ENCODE measurements around the gene ORAI3. TPM values are rescaled to one million over a fixed set of nuclear protein-coding genes. Genes with fewer than 3 reads are reported as not detected.

Gene ORAI3
- total RNA-seq (2014; rRNA removed; shearing (Covaris generic)) = 4.0 and 7.0 TPM in 2 replicates

GRCh38 chr16:30948667-30949649 lies at the start of gene ORAI3:
TSS of gene ORAI3 (plus strand) at chr16:30949068. CDS start at chr16:30949290, 222 bp downstream.
- DNase-seq = peak; percentile 68 to 70
- H3K9me3 ChIP-seq (replicated peaks) = no peaks in the 10 kb centered on the region

GRCh38 chr16:30899794-30900193 lies 49.1 kb upstream of the ORAI3 start:
- no peak overlapping the region for H3K27ac ChIP-seq
- no peaks in the 10 kb centered on the region for H3K36me3 ChIP-seq
- no peaks in the 10 kb centered on the region for H3K27me3 ChIP-seq
- H3K4me3 ChIP-seq = no peak overlapping the region
- H3K9me3 ChIP-seq (replicated peaks) = no peaks in the 10 kb centered on the region
- H3K4me1 ChIP-seq = peaks cover 5% of the 10 kb centered on the region; the same call in 1 of the 2 replicates
- no peak for DNase-seq

More at GRCh38 chr16:30948667-30949649, at the start of gene ORAI3:
- Histone ChIP-seq H3K27me3 (no peaks in the 10 kb centered on the region), H3K4me3 (peak within 1 kb of the TSS; percentile 94), H3K27ac (peak within 1 kb of the TSS; percentile 48; the same call in 1 of the 2 replicates), H3K36me3 (peaks cover 6% of the 10 kb centered on the region; the same call in 1 of the 2 replicates), H3K4me1 (peaks cover 13% of the 10 kb centered on the region)

DNA sequence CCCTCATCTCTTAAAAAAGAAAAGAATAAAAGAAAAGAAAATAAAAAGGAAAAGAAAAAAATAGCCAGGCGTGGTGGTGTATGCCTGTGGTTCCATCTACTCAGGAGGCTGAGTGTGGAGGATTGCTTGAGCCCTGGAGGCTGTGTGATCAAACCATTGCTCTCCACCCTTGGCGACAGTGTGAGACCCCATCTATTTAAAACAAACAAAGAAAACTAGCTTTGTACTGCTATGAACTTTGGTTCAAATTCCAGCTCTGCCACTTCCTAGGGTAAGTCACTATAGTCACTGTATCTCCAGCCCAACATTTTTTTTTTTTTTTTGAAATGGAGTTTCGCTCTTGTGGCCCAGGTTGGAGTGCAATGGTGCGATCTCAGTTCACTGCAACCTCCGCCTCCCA lies 48.3 kb upstream of the ORAI3 start:
- Histone ChIP-seq H3K36me3 (no peaks in the 10 kb centered on the region), H3K9me3 (replicated peaks) (no peaks in the 10 kb centered on the region)
- no peak for DNase-seq

DNA sequence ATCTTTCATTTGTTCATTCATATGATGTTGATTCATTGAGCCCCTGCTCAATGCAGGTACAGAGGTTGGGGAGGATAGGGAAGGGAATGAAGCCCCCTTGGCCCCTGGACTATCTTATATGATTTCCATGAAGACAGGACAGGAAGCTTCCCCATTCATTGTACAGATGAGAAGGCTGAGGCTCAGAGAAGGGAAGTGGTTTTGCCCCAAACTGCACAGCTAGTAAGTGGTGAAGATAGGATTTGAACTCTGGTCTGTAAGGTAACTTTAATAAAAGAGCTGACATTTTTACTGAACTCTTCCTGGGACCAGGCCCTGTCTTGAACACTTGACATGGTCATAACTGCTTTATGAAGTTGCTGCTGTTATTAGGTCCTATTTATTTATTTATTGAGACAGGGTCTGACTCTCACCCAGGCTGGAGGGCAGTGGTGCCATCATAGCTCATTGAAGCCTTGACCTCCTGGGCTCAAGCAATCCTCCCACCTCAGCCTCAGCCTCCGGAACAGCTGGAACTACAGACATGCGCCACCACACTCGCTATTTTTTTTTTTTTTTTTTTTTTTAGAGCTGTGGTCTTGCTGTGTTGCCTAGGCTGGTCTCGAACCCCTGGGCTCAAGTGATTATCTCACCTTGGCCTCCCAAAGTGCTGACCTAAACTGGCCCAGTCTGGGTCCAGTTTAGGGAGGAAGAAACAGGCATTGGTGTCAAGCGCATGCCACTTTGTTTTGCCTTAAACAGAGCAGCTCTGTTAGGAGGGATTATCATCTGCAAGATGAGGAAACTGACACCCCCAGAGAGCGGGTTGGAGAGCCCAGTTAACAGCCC lies 47.5 kb upstream of the ORAI3 start:
- DNase-seq = peak in 1 of 2 experiments; percentile 47
- H3K36me3 ChIP-seq = no peaks in the 10 kb centered on the region
- peak overlapping the region; percentile 43; the same call in 1 of the 2 replicates for H3K27ac ChIP-seq
- no peaks in the 10 kb centered on the region for H3K4me1 ChIP-seq
- H3K4me3 ChIP-seq = peak overlapping the region; percentile 64
- H3K27me3 ChIP-seq = no peaks in the 10 kb centered on the region
- no peaks in the 10 kb centered on the region for H3K9me3 ChIP-seq (replicated peaks)

More for the DNA sequence above, 48.3 kb upstream of the ORAI3 start:
- Histone ChIP-seq H3K4me1 (peaks cover 3% of the 10 kb centered on the region; the same call in 1 of the 2 replicates), H3K27ac (no peak overlapping the region), H3K4me3 (no peak overlapping the region), H3K27me3 (no peaks in the 10 kb centered on the region)

GRCh38 chr16:30902029-30902972 lies 46.6 kb upstream of the ORAI3 start:
- no peaks in the 10 kb centered on the region for H3K9me3 ChIP-seq (replicated peaks)
- H3K36me3 ChIP-seq = no peaks in the 10 kb centered on the region
- peak; percentile 66 to 75 for DNase-seq
- H3K27me3 ChIP-seq = no peaks in the 10 kb centered on the region
- H3K4me3 ChIP-seq = peak overlapping the region; percentile 64
- H3K27ac ChIP-seq = peak overlapping the region; percentile 76
- H3K4me1 ChIP-seq = no peaks in the 10 kb centered on the region; the same call in 1 of the 2 replicates

- Histone ChIP-seq H3K4me1 (peaks cover 2% of the 10 kb centered on the region; the same call in 1 of the 2 replicates), H3K36me3 (no peaks in the 10 kb centered on the region), H3K27me3 (no peaks in the 10 kb centered on the region), H3K9me3 (replicated peaks) (no peaks in the 10 kb centered on the region), H3K4me3 (no peak overlapping the region), H3K27ac (peak overlapping the region; percentile 76; the same call in 1 of the 2 replicates)
- DNase-seq = no peak
Measured at GRCh38 chr16:30903002-30903401, 45.9 kb upstream of the ORAI3 start.

DNA sequence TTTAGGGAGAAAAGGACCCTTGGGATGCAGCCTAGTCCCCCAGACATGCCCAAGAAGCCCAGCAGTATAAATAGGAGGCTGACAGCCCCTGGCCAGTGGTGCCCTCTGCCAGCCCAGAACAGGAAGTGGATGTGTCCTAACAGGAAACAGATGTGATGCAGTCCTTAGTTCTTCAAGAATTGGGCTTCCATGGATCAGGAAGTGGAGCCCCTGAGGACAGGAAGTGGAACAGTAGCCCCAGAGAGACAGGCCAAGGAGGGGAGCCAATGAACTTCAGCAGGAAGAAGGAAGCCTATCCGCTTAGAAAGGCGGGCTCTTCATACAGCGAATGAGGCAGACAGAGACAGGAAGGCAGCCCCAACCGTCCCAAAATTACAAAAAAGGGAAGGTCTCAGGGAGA lies 45.3 kb upstream of the ORAI3 start:
- Histone ChIP-seq H3K36me3 (no peaks in the 10 kb centered on the region), H3K4me3 (no peak overlapping the region), H3K4me1 (peaks cover 2% of the 10 kb centered on the region; the same call in 1 of the 2 replicates), H3K9me3 (replicated peaks) (no peaks in the 10 kb centered on the region), H3K27ac (no peak overlapping the region), H3K27me3 (no peaks in the 10 kb centered on the region)
- peak in 1 of 2 experiments; percentile 44 for DNase-seq

GRCh38 chr16:30904114-30904780 lies 44.6 kb upstream of the ORAI3 start:
- H3K27ac ChIP-seq = no peak overlapping the region
- no peak for DNase-seq
- H3K4me1 ChIP-seq = peaks cover 2% of the 10 kb centered on the region; the same call in 1 of the 2 replicates
- H3K4me3 ChIP-seq = no peak overlapping the region
- H3K36me3 ChIP-seq = no peaks in the 10 kb centered on the region
- no peaks in the 10 kb centered on the region for H3K9me3 ChIP-seq (replicated peaks)
- no peaks in the 10 kb centered on the region for H3K27me3 ChIP-seq

GRCh38 chr16:30907064-30907463 lies 41.8 kb upstream of the ORAI3 start:
- H3K27ac ChIP-seq = no peak overlapping the region
- H3K27me3 ChIP-seq = peaks cover 3% of the 10 kb centered on the region; the same call in 1 of the 2 replicates
- H3K4me1 ChIP-seq = peaks cover 2% of the 10 kb centered on the region; the same call in 1 of the 2 replicates
- H3K4me3 ChIP-seq = no peak overlapping the region
- no peaks in the 10 kb centered on the region for H3K36me3 ChIP-seq
- DNase-seq = no peak
- no peaks in the 10 kb centered on the region for H3K9me3 ChIP-seq (replicated peaks)

DNA sequence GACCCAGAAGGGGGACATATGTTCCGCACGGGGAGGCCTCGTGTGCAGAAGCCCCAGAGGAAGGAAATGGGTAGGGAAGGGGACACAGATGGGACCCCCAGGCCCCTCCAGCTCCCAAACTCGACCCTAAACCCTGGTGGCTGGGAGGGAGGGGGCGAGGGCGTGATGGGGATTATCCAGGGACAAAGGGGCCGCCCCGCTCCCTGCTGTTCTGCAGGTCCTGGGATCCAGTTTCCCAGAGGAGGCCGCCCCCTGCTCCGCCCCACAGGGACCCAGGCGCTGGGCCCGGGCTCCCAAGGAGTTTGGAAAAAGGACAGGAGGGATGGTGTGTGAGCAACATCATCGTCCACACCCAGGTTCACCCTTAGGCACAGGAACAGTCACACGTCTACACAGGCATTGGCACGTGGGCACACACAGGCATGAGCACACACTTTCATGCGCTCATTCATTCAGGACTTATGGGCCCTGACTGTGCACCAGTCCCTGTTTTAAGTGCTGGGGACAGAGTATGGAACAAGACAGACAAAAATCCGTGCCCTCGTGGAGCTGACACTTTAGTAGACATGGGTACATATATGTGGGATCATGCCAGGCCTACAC lies 38.3 kb upstream of the ORAI3 start:
- Histone ChIP-seq H3K4me1 (peaks cover 2% of the 10 kb centered on the region; the same call in 1 of the 2 replicates), H3K4me3 (no peak overlapping the region), H3K36me3 (no peaks in the 10 kb centered on the region), H3K27me3 (peaks cover 3% of the 10 kb centered on the region; the same call in 1 of the 2 replicates), H3K9me3 (replicated peaks) (no peaks in the 10 kb centered on the region), H3K27ac (no peak overlapping the region)
- DNase-seq = no peak

- Histone ChIP-seq H3K36me3 (no peaks in the 10 kb centered on the region), H3K9me3 (replicated peaks) (no peaks in the 10 kb centered on the region), H3K4me1 (no peaks in the 10 kb centered on the region), H3K4me3 (no peak overlapping the region), H3K27me3 (peaks cover 3% of the 10 kb centered on the region; the same call in 1 of the 2 replicates), H3K27ac (no peak overlapping the region)
- no peak for DNase-seq
Measured at GRCh38 chr16:30912794-30913412, 36.0 kb upstream of the ORAI3 start.

GRCh38 chr16:30914830-30915229 lies 34.0 kb upstream of the ORAI3 start:
- H3K36me3 ChIP-seq = no peaks in the 10 kb centered on the region
- H3K4me1 ChIP-seq = no peaks in the 10 kb centered on the region
- no peaks in the 10 kb centered on the region for H3K9me3 ChIP-seq (replicated peaks)
- peaks cover 3% of the 10 kb centered on the region; the same call in 1 of the 2 replicates for H3K27me3 ChIP-seq
- H3K27ac ChIP-seq = no peak overlapping the region
- H3K4me3 ChIP-seq = no peak overlapping the region
- DNase-seq = no peak

Measured in SJCRH30 (cell line).